Activated CD8-positive, alpha-beta memory T cell treated with anti-CD3 and anti-CD28 coated beads, Interleukin-2, amount 10 ng/mL, durations not matched to agents 7 days and 5 days (primary cell): ENCODE measurements around the gene CCDC80. TPM values are rescaled to one million over a fixed set of nuclear protein-coding genes. Genes with fewer than 3 reads are reported as not detected.

Experiments
- ATAC-seq: fragments of 150-1000 bp; cut with Tn5 transposase; one replicate; pipeline ENCODE4 v1.10.0; 2021; ENCODE audit warnings: moderate library complexity
- CTCF ChIA-PET: fragments of 350-600 bp; sonication (Branson Sonifier 250); formaldehyde crosslinking; loops from one replicate; lab custom pipeline; 2021; ENCODE audit warnings: antibody characterized with exemption; lab: Charles Lee
- DNase-seq: peaks from one replicate; pipeline ENCODE4 v3.0.0-alpha.2; 2020
- H3K27ac Mint-ChIP-seq: one replicate; pipeline ENCODE4 v1.8.0; 2021; ENCODE audit warnings: mild to moderate bottlenecking, mixed read lengths
- H3K27me3 Mint-ChIP-seq: one replicate; pipeline ENCODE4 v1.8.0; 2021; ENCODE audit warnings: mixed read lengths
- H3K36me3 Mint-ChIP-seq: one replicate; pipeline ENCODE4 v1.8.0; 2021; ENCODE audit warnings: mild to moderate bottlenecking, mixed read lengths
- H3K4me1 Mint-ChIP-seq: one replicate; pipeline ENCODE4 v1.8.0; 2021; ENCODE audit warnings: mixed read lengths
- H3K4me3 Mint-ChIP-seq: one replicate; pipeline ENCODE4 v1.8.0; 2021; ENCODE audit warnings: mild to moderate bottlenecking, moderate library complexity, mixed read lengths
- H3K9me3 Mint-ChIP-seq: one replicate; pipeline ENCODE4 v1.8.0; 2022; ENCODE audit warnings: low read depth, mixed read lengths
- total RNA-seq, 2 experiments: library from RNA; stranded (reverse); gene quantifications; one replicate each; pipeline ENCODE4 v1.2.3, GENCODE V29; 2021

Gene CCDC80
- total RNA-seq, 2 experiments from 2014 or later = 0.35 to 1.5 TPM

DNA sequence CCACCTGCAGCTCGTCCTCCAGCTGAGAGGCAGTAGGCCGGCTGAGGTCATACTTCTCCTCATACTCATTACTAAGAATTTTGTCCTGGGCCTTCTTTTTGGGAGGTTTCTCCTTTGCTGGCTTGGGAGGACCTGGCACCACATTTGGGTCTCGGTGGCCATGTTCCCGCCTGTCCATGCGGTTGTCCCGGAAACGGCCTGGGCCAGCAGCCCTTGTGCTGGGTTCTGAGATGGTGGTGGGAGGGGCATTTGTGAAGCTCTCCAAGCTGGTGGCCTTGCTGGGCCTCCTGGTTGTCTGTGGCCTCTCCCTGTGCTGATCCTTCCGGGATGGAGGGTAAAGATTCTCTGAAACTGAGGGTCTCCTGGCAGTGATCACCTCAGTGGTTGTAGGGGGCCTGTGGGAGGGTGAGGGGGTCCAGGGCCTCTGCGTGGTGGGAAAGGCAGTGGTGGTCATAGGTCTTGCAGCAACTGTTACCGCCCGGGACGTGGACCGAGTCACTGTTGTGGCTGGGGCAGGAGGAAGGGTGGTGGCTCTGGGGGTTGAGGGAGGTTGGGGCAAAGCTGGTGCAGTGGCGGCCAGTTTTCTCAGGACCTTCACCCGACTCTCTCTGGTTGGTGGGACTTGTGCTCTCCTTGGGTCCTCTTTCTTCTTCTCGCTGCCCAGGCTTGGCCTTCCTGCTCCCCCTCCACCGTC, 2.5 kb downstream of the CCDC80 start:
- Mint-ChIP-seq H3K4me3 (no peak overlapping the region), H3K27ac (no peak overlapping the region), H3K4me1 (peaks cover 25% of the 10 kb centered on the region), H3K9me3 (no peaks in the 10 kb centered on the region), H3K27me3 (no peaks in the 10 kb centered on the region), H3K36me3 (no peaks in the 10 kb centered on the region)
- ATAC-seq = no peak
- no peak for DNase-seq
- CTCF ChIA-PET = interaction anchor here (0.6 to 2.1 kb wide), 4 partner anchors 16 to 341 kb away, joined by 3 to 10 read pairs (median 8); no protein-coding TSS in a partner anchor

- CTCF ChIA-PET = interaction anchor here (1.1 to 2.1 kb wide), 5 partner anchors 8 to 342 kb away, joined by 3 to 9 read pairs (median 5); no protein-coding TSS in a partner anchor
- Mint-ChIP-seq H3K4me3 (no peak overlapping the region), H3K9me3 (no peaks in the 10 kb centered on the region), H3K36me3 (no peaks in the 10 kb centered on the region), H3K4me1 (peaks cover 17% of the 10 kb centered on the region), H3K27me3 (no peaks in the 10 kb centered on the region), H3K27ac (no peak overlapping the region)
- no peak for DNase-seq
- ATAC-seq = no peak
Measured at GRCh38 chr3:112637700-112638099, 3.2 kb downstream of the CCDC80 start.

DNA sequence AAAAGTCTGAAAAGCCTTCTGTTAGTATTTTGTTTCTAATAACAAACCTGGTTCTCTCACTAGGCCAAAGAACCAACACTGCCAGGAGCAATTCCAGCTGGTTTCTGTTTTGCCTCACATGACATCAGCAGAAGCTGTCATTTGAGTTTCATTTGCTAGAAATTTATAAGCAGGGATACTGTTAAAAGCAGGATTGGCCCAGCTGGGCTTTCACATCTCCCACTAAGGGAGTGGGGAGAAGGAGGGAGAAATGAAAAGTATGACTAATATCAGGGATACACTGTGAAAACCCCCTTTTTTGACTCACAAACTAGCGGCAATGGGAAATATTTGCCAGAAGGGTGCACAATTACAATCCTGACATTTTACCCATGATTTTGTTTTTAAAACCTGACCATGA, 5.3 kb downstream of the CCDC80 start:
- Mint-ChIP-seq H3K4me3 (no peak overlapping the region), H3K36me3 (no peaks in the 10 kb centered on the region), H3K27me3 (no peaks in the 10 kb centered on the region), H3K4me1 (peaks cover 15% of the 10 kb centered on the region), H3K27ac (no peak overlapping the region), H3K9me3 (no peaks in the 10 kb centered on the region)
- no peak for ATAC-seq
- CTCF ChIA-PET = interaction anchor here (0.7 to 1.7 kb wide), 6 partner anchors 14 to 343 kb away, joined by 3 to 12 read pairs (median 4); partner anchors contain the start of gene CD200R1
- DNase-seq = no peak

DNA sequence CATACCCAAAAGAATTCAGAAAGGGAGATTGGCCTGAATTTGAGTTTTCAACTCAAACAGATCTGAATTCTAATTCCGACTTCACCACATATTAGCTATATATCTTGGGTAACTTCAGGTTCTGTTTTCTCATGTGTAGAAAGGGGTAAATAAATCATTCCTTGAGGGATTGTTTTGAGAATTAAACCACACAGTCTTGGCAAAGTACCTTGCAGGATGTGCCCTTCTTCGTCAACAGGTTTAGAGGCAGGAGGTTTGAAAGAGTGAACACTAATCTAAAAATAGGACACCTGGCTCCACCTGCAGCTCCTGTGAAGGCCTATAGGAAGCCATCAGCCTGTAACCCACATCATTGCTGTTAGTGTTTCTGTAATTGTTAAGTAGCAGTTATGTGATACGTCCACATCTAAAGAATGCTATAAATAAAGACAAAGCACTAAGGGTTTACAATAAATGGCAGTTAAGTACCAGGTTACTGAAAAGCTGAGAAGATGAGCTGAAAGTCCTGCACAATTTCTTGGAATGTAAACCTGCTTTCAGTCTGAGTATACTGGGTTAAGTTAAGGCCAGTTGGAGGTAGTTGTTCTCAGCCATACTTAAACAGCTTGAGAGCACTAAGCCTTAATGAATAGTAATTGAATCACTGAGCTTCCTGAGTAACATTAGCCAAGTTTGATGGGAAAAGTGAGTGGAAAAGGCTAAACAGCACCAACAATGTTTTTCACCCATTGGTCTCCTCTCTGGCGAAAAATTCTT, 6.0 kb downstream of the CCDC80 start:
- CTCF ChIA-PET = interaction anchor here (0.7 to 2.0 kb wide), 10 partner anchors 8 to 344 kb away, joined by 3 to 18 read pairs (median 4); partner anchors contain the start of gene CD200R1
- H3K4me3 Mint-ChIP-seq = no peak overlapping the region
- no peak overlapping the region for H3K27ac Mint-ChIP-seq
- no peaks in the 10 kb centered on the region for H3K27me3 Mint-ChIP-seq
- ATAC-seq (peak; percentile 42), DNase-seq (no peak)
- H3K36me3 Mint-ChIP-seq = no peaks in the 10 kb centered on the region
- H3K4me1 Mint-ChIP-seq = peaks cover 15% of the 10 kb centered on the region
- H3K9me3 Mint-ChIP-seq = no peaks in the 10 kb centered on the region

GRCh38 chr3:112633757-112634156, 7.2 kb downstream of the CCDC80 start:
- Mint-ChIP-seq H3K9me3 (no peaks in the 10 kb centered on the region), H3K4me1 (peaks cover 19% of the 10 kb centered on the region), H3K27me3 (peaks cover 2% of the 10 kb centered on the region), H3K4me3 (no peak overlapping the region), H3K36me3 (no peaks in the 10 kb centered on the region), H3K27ac (no peak overlapping the region)
- DNase-seq = no peak
- CTCF ChIA-PET = interaction anchor here (0.7 to 2.0 kb wide), 3 partner anchors 9 to 345 kb away, joined by 3 to 18 read pairs (median 3); no protein-coding TSS in a partner anchor
- no peak for ATAC-seq

DNA sequence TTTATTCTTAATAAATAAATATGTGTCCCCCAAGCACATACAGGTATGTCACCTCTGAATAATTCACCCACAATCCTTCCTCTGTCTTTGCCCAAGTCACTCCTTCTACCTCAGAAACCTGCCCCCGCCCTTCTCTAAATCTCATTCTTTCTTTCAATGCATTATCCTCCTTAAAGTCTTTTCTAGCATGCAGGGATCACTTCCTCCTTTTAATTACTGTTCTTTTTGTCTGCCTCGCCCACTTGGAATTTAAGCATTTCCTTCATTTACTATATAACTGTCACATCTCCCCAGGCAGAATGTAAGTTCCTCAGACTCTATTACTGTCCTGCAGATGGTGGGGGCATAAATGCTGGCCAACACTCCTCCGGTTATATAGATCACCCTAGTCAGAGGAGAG, 7.8 kb downstream of the CCDC80 start:
- Mint-ChIP-seq H3K4me1 (peaks cover 19% of the 10 kb centered on the region), H3K27ac (no peak overlapping the region), H3K9me3 (no peaks in the 10 kb centered on the region), H3K27me3 (peaks cover 2% of the 10 kb centered on the region), H3K4me3 (no peak overlapping the region), H3K36me3 (no peaks in the 10 kb centered on the region)
- DNase-seq (no peak), ATAC-seq (no peak)
- CTCF ChIA-PET = interaction anchor here (1.0 to 2.2 kb wide), 2 partner anchors 10 to 102 kb away, joined by 3 to 7 read pairs; no protein-coding TSS in a partner anchor

DNA sequence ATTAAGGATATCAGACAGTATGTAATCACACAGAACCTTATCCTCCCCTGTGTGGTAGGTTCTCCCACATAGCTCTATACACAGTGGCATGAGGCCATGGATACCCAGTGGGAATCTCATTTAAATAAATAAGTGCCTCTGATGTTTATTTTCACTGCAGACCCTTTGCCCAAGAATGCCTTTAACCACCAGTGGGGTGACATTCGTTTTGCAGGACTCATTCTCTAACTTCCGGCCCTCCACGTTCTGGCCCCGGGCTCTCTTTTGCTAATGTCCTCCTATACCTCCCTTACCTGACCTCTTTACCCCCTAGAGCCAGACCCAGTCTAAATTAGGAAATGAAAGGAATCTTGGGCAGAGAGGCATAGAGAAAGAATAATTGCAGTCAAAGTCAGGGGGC, 8.3 kb downstream of the CCDC80 start:
- Mint-ChIP-seq H3K36me3 (no peaks in the 10 kb centered on the region), H3K4me1 (peaks cover 19% of the 10 kb centered on the region), H3K27ac (no peak overlapping the region), H3K9me3 (no peaks in the 10 kb centered on the region), H3K27me3 (peaks cover 2% of the 10 kb centered on the region), H3K4me3 (no peak overlapping the region)
- DNase-seq (no peak), ATAC-seq (no peak)
- CTCF ChIA-PET = interaction anchor here (1.0 to 2.2 kb wide), 2 partner anchors 10 to 103 kb away, joined by 3 to 7 read pairs; no protein-coding TSS in a partner anchor

- Mint-ChIP-seq H3K36me3 (no peaks in the 10 kb centered on the region), H3K27me3 (peaks cover 5% of the 10 kb centered on the region), H3K4me1 (peaks cover 19% of the 10 kb centered on the region), H3K9me3 (no peaks in the 10 kb centered on the region), H3K27ac (no peak overlapping the region), H3K4me3 (no peak overlapping the region)
- DNase-seq = no peak
- CTCF ChIA-PET = interaction anchor here (2.2 kb wide), 1 partner anchor 12 kb away, joined by 7 read pairs; no protein-coding TSS in a partner anchor
- no peak for ATAC-seq
Measured at GRCh38 chr3:112631257-112631656, 9.7 kb downstream of the CCDC80 start.

DNA sequence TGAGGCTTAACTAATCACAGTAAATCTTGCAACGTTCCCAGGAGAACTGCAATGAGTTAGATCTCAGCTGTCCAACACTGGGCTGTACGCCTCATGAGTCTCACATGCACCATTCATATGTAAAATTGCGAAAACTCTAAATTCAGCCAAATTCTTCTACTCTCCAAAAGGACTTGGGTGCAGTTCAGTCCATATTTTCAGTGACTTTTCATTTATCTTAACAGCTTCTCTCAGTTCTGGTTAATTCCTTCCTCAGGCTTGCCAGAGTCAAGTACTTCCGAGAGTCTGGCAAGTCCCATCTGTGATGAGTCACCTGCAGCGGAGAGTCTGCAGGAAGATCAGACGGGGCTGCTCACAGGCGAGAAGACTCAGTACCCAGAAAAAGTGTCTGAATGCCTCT, 11.5 kb downstream of the CCDC80 start:
- no peak for ATAC-seq
- Mint-ChIP-seq H3K36me3 (no peaks in the 10 kb centered on the region), H3K27ac (no peak overlapping the region), H3K4me1 (peaks cover 5% of the 10 kb centered on the region), H3K9me3 (no peaks in the 10 kb centered on the region), H3K27me3 (peaks cover 5% of the 10 kb centered on the region), H3K4me3 (no peak overlapping the region)
- CTCF ChIA-PET = interaction anchor here (1.0 to 1.8 kb wide), 2 partner anchors 13 to 187 kb away, joined by 3 to 5 read pairs; no protein-coding TSS in a partner anchor
- DNase-seq = no peak

GRCh38 chr3:112627919-112628466, 12.9 kb downstream of the CCDC80 start:
- H3K9me3 Mint-ChIP-seq = no peaks in the 10 kb centered on the region
- DNase-seq (no peak), ATAC-seq (no peak)
- H3K36me3 Mint-ChIP-seq = no peaks in the 10 kb centered on the region
- no peak overlapping the region for H3K4me3 Mint-ChIP-seq
- H3K4me1 Mint-ChIP-seq = peaks cover 5% of the 10 kb centered on the region
- CTCF ChIA-PET = no interaction called here
- H3K27me3 Mint-ChIP-seq = peaks cover 5% of the 10 kb centered on the region
- no peak overlapping the region for H3K27ac Mint-ChIP-seq

- no peak overlapping the region for H3K27ac Mint-ChIP-seq
- no peak for ATAC-seq
- no peak overlapping the region for H3K4me3 Mint-ChIP-seq
- CTCF ChIA-PET = no interaction called here
- H3K27me3 Mint-ChIP-seq = peaks cover 5% of the 10 kb centered on the region
- no peaks in the 10 kb centered on the region for H3K36me3 Mint-ChIP-seq
- no peak for DNase-seq
- peaks cover 5% of the 10 kb centered on the region for H3K4me1 Mint-ChIP-seq
- H3K9me3 Mint-ChIP-seq = no peaks in the 10 kb centered on the region
Measured at GRCh38 chr3:112627419-112627818, 13.5 kb downstream of the CCDC80 start.

DNA sequence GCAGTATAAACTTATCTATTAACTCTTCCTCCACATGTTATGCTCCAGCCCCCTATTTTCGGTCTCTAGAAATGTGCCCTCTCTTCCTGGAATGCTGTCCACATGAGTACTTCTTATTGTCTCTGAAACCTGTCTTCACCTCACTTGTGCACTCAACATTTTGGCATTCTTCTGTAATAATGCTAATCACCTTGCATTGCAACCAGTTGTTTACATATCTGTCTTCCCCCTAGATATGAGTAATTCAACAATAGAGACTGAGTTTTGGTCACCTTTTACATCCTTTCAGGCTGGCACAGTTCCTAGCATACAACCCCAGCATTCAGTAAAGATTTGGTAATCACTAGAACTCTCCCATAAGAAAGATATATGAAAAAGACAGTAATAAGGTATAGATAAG, 17.2 kb downstream of the CCDC80 start:
- Mint-ChIP-seq H3K4me3 (no peak overlapping the region), H3K9me3 (no peaks in the 10 kb centered on the region), H3K4me1 (no peaks in the 10 kb centered on the region), H3K27ac (no peak overlapping the region), H3K27me3 (peaks cover 3% of the 10 kb centered on the region), H3K36me3 (no peaks in the 10 kb centered on the region)
- CTCF ChIA-PET = no interaction called here
- ATAC-seq (no peak), DNase-seq (no peak)

- no peak overlapping the region for H3K4me3 Mint-ChIP-seq
- DNase-seq (no peak), ATAC-seq (no peak)
- CTCF ChIA-PET = interaction anchor here (0.7 kb wide), 1 partner anchor 16 kb away, joined by 3 read pairs; no protein-coding TSS in a partner anchor
- no peaks in the 10 kb centered on the region for H3K36me3 Mint-ChIP-seq
- peaks cover 3% of the 10 kb centered on the region for H3K27me3 Mint-ChIP-seq
- H3K27ac Mint-ChIP-seq = no peak overlapping the region
- H3K9me3 Mint-ChIP-seq = no peaks in the 10 kb centered on the region
- no peaks in the 10 kb centered on the region for H3K4me1 Mint-ChIP-seq
Measured at GRCh38 chr3:112623213-112623612, 17.7 kb downstream of the CCDC80 start.
